GM12878 (cell line): ENCODE data around the gene CSNK1A1. TPM values are rescaled to one million over a fixed set of nuclear protein-coding genes. Genes with fewer than 3 reads are reported as not detected.

Source experiments
- ATAC-seq: fragments of 200-7000 bp; cut with Tn5 transposase; 3 replicates; pipeline ENCODE4 v1.9.1; 2020; ENCODE audit warnings: mild to moderate bottlenecking, moderate library complexity
- BruUV-seq: library from RNA; stranded (reverse); fragments of 400-500 nt; replicated peaks from 2 replicates; lab custom pipeline; 2021; lab: Mats Ljungman, UMichigan
- CTCF ChIA-PET: fragments of 300-600 bp; sonication (Branson Sonifier 250); formaldehyde crosslinking; extraction: SDS; loops from one replicate; lab custom pipeline; 2021; ENCODE audit warnings: inconsistent platforms; lab: Yijun Ruan, JAX
- POLR2A ChIA-PET: fragments of 350-600 bp; formaldehyde crosslinking; extraction: SDS; loops from one replicate; lab custom pipeline; 2021; ENCODE audit warnings: inconsistent platforms; lab: Charles Lee
- RAD21 ChIA-PET: fragments of 300-600 bp; sonication (Branson Sonifier 250); formaldehyde crosslinking; loops from one replicate; lab custom pipeline; 2023; ENCODE audit warnings: antibody characterized with exemption; ENCODE audit not compliant: unreplicated experiment; lab: Charles Lee
- SMC1A ChIA-PET: fragments of 300-600 bp; sonication (Branson Sonifier 250); formaldehyde crosslinking; loops from one replicate; lab custom pipeline; 2023; ENCODE audit not compliant: unreplicated experiment, uncharacterized antibody; lab: Charles Lee
- DNase-seq: peaks from one replicate; pipeline ENCODE4 v3.0.0-alpha.2; 2011; ENCODE audit warnings: low read depth, low spot score
- FAIRE-seq: peaks from 3 replicates; lab custom pipeline; 2011; peaks lifted over from hg19 to GRCh38; lab: Jason Lieb, UNC
- H2AFZ ChIP-seq: 2 replicates; pipeline ENCODE4 v1.6.0; 2011; ENCODE audit warnings: low read depth, low read length, control low read depth; ENCODE audit not compliant: control insufficient read depth
- H3K27ac ChIP-seq: 2 replicates; pipeline ENCODE4 v1.5.1; 2011; ENCODE audit warnings: control low read depth; ENCODE audit not compliant: control insufficient read depth, insufficient read depth
- H3K27me3 ChIP-seq, 2 experiments: replicated peaks in 1 of 2; 2 replicates each; pipeline versions ENCODE4 v1.6.0 to v1.6.1; 2011; ENCODE audit warnings: low read length in 1 of 2; ENCODE audit not compliant: control insufficient read depth in 2 of 2, insufficient read depth in 2 of 2
- H3K36me3 ChIP-seq, 2 experiments: 2 replicates each; pipeline ENCODE4 v1.5.1; 2011; ENCODE audit warnings: low read length in 1 of 2; ENCODE audit not compliant: control insufficient read depth in 2 of 2, insufficient read depth in 2 of 2
- H3K4me1 ChIP-seq: 2 replicates; pipeline ENCODE4 v1.6.1; 2011; ENCODE audit warnings: mild to moderate bottlenecking, low read length, moderate library complexity, mixed read lengths; ENCODE audit not compliant: control insufficient read depth, insufficient read depth
- H3K4me2 ChIP-seq: 2 replicates; pipeline ENCODE4 v1.6.0; 2011; ENCODE audit warnings: control low read depth; ENCODE audit not compliant: control insufficient read depth, insufficient read depth
- H3K4me3 ChIP-seq: fragments of 200-600 bp; sonication (generic); 2 replicates; pipeline ENCODE4 v1.5.1; 2016
- H3K79me2 ChIP-seq: 2 replicates; pipeline ENCODE4 v1.6.0; 2011; ENCODE audit warnings: low read length; ENCODE audit not compliant: control insufficient read depth, insufficient read depth
- H3K9ac ChIP-seq: 2 replicates; pipeline ENCODE4 v1.8.0; 2011; ENCODE audit warnings: low read length, control low read depth, mixed read lengths; ENCODE audit not compliant: control insufficient read depth, insufficient read depth
- H3K9me3 ChIP-seq: replicated peaks from 3 replicates; pipeline ENCODE4 v1.5.1; 2011; ENCODE audit warnings: mild to moderate bottlenecking, low read length; ENCODE audit not compliant: control insufficient read depth, insufficient read depth
- H4K20me1 ChIP-seq: 2 replicates; pipeline ENCODE4 v1.6.0; 2011; ENCODE audit not compliant: control insufficient read depth, insufficient read depth
- BCL11A ChIP-seq: IDR thresholded peaks from 2 replicates; pipeline ENCODE4 v1.6.1; 2011; ENCODE audit warnings: low read depth, low read length
- IRF3 ChIP-seq: fragments of 450-650 bp; IDR thresholded peaks from 2 replicates; pipeline ENCODE4 v1.6.1; 2014; ENCODE audit warnings: mild to moderate bottlenecking
- MEF2A ChIP-seq: IDR thresholded peaks from 2 replicates; pipeline ENCODE4 v1.6.1; 2011; ENCODE audit warnings: low read depth, mild to moderate bottlenecking, low read length, moderate library complexity; ENCODE audit not compliant: insufficient read depth
- MTA2 ChIP-seq: fragments of 450-650 bp; IDR thresholded peaks from 2 replicates; pipeline ENCODE4 v1.6.1; 2016; ENCODE audit warnings: low read depth, mild to moderate bottlenecking, moderate library complexity
- RB1 ChIP-seq: fragments of 450-650 bp; formaldehyde crosslinking; IDR thresholded peaks from 2 replicates; pipeline ENCODE4 v1.6.1; 2017; ENCODE audit warnings: mild to moderate bottlenecking, borderline replicate concordance
- ZNF24 ChIP-seq: fragments of 450-650 bp; IDR thresholded peaks from 2 replicates; pipeline ENCODE4 v1.6.1; 2017; ENCODE audit warnings: antibody characterized with exemption, mild to moderate bottlenecking
- WGBS: methylation state at CpG from one replicate; pipeline ENCODE4 v1.1.6; 2016; ENCODE audit warnings: low lambda C conversion rate; ENCODE audit not compliant: insufficient replicate concordance, insufficient coverage; ENCODE audit errors: missing lambda C conversion rate; 5-methylcytosine and 5-hydroxymethylcytosine counted together
- in situ Hi-C: fragments of 300-500 bp; cut with MboI; formaldehyde crosslinking; loops from 9 replicates; pipeline ENCODE4 v1.14.3; 2018; ENCODE audit warnings: mixed read lengths
- intact Hi-C: fragments of 100-400 bp; cut with micrococcal nuclease; formaldehyde crosslinking; loops from one replicate; pipeline ENCODE4 v1.14.2; 2022; ENCODE audit not compliant: unreplicated experiment
- polyA plus RNA-seq, 11 experiments: library from polyadenylated mRNA; depleted of rRNA in 4 of 11; unstranded in 6 of 11; stranded (reverse) in 5 of 11; fragments of >200 nt; fragmentation: Nextera tagmentation in 4 of 11; fragmentation: Illumina TruSeq in 1 of 11; extraction: Ambion mirVana in 4 of 11; extraction: Trizol in 1 of 11; gene quantifications; 1 replicate in 1 of 11; 2 replicates in 10 of 11; pipeline versions ENCODE4 v1.2.1 to v1.2.3, GENCODE V29; 2011 to 2016; ENCODE audit warnings: inconsistent platforms in 2 of 11, missing spikeins in 2 of 11, low read depth in 1 of 11
- total RNA-seq, 4 experiments: library from RNA; depleted of rRNA in 3 of 4; stranded (reverse); fragments of >200 nt in 3 of 4; fragmentation: Illumina TruSeq in 1 of 4; extraction: Trizol in 1 of 4; gene quantifications; 2 replicates each; pipeline versions ENCODE4 v1.2.1 to v1.2.3, GENCODE V29; 2013 to 2021

CSNK1A1 gene
- total and polyA plus RNA-seq, 10 of the 15 experiments (the other 5 are each of a cell fraction or from before 2014, with no cell fraction given) = 53.3 to 155 (median 133) TPM

- BruUV-seq = TSS peak; percentile 2
- RAD21 ChIA-PET = interaction anchor here (0.8 to 1.6 kb wide), 2 partner anchors 9 to 75 kb away, joined by 3 read pairs; no protein-coding TSS in a partner anchor
- Histone ChIP-seq H3K9me3 (no peaks in the 10 kb centered on the region), H4K20me1 (no peaks in the 10 kb centered on the region), H3K4me3 (no peak overlapping the region), H3K36me3 (peaks cover 8 to 16% of the 10 kb centered on the region in 2 experiments), H3K27ac (no peak overlapping the region), H3K27me3 (no peaks in the 10 kb centered on the region), H3K4me1 (no peaks in the 10 kb centered on the region; the same call in 1 of the 2 replicates), H3K79me2 (peaks cover 87% of the 10 kb centered on the region), H3K4me2 (no peak overlapping the region), H2AFZ (no peak overlapping the region), H3K9ac (no peak overlapping the region)
- ATAC-seq = no peak
- SMC1A ChIA-PET = interaction anchor here (0.9 to 2.2 kb wide), 13 partner anchors 9 to 198 kb away, joined by 3 to 6 read pairs (median 4); partner anchors contain the start of gene GRPEL2
- CTCF ChIA-PET = interaction anchor here (0.6 to 1.9 kb wide), 7 partner anchors 8 to 416 kb away, joined by 3 to 8 read pairs (median 3); partner anchors contain the start of gene CSNK1A1
- POLR2A ChIA-PET = interaction anchor here (0.6 to 2.1 kb wide), 8 partner anchors 9 to 124 kb away, joined by 3 to 7 read pairs (median 3); no protein-coding TSS in a partner anchor
- TF ChIP-seq MTA2 = no peak
- TF ChIP-seq MEF2A = no peak
- TF ChIP-seq BCL11A = no peak
- no peak for TF ChIP-seq ZNF24
- TF ChIP-seq IRF3 = no peak
- TF ChIP-seq RB1 = no peak
- no peak for FAIRE-seq
- WGBS = 81% methylated on average over 8 of the region's 8 CpGs
- no peak for DNase-seq
- intact Hi-C loops (no loop called here), in situ Hi-C loops (no loop called here)
These were observed 7.7 kb downstream of the CSNK1A1 start for GRCh38 chr5:149543361-149544027.
